H1 (cell line): Measurements from ENCODE around the gene ZNF281. TPM values are rescaled to one million over a fixed set of nuclear protein-coding genes. Genes with fewer than 3 reads are reported as not detected.

ENCODE experiments used
- EP300 ChIP-seq, 2 experiments: IDR thresholded peaks; 1 replicate in 1 of 2; 2 replicates in 1 of 2; pipeline ENCODE4 v1.6.1; 2011 to 2012; ENCODE audit warnings: low read depth in 2 of 2, low read length in 2 of 2, mild to moderate bottlenecking in 2 of 2, borderline replicate concordance in 1 of 2, inconsistent platforms in 1 of 2, moderate library complexity in 1 of 2
- HDAC2 ChIP-seq, 2 experiments: fragments of 300-600 bp in 1 of 2; sonication (generic) in 1 of 2; IDR thresholded peaks; 2 replicates each; pipeline ENCODE4 v1.6.1; 2011 to 2012; ENCODE audit warnings: low read depth in 2 of 2, low read length in 2 of 2, mild to moderate bottlenecking in 2 of 2, moderate library complexity in 2 of 2, borderline replicate concordance in 1 of 2, inconsistent platforms in 1 of 2
- TAF1 ChIP-seq: IDR thresholded peaks from 2 replicates; pipeline ENCODE4 v1.6.1; 2011; ENCODE audit warnings: mild to moderate bottlenecking, low read depth, low read length
- ZNF274 ChIP-seq: IDR thresholded peaks from 2 replicates; pipeline ENCODE4 v1.7.0; 2012; ENCODE audit warnings: low read length, borderline replicate concordance; ENCODE audit errors: extremely low read depth
- polyA plus RNA-seq, 7 experiments: library from polyadenylated mRNA; depleted of rRNA in 3 of 7; stranded (reverse) in 5 of 7; unstranded in 2 of 7; fragments of >200 nt in 5 of 7; fragments of 200-250 nt in 2 of 7; gene quantifications; 1 replicate in 5 of 7; 2 replicates in 1 of 7; 4 replicates in 1 of 7; pipeline versions ENCODE4 v1.2.1 to v1.2.3, GENCODE V29; 2011 to 2013; ENCODE audit warnings: missing spikeins in 2 of 7, mixed read lengths in 2 of 7
- total RNA-seq: library from RNA; stranded (reverse); fragmentation: NEBNext Ultra II Directional; extraction: Animal tissue kit (Norgen Biotek cat#: 25700); gene quantifications from 2 replicates; pipeline ENCODE4 v1.2.1, GENCODE V29; 2021

ZNF281 gene
- total and polyA plus RNA-seq, 2 of the 8 experiments (the other 6 are each of a cell fraction or from before 2014, with no cell fraction given) = 19.5 to 61.4 TPM

DNA sequence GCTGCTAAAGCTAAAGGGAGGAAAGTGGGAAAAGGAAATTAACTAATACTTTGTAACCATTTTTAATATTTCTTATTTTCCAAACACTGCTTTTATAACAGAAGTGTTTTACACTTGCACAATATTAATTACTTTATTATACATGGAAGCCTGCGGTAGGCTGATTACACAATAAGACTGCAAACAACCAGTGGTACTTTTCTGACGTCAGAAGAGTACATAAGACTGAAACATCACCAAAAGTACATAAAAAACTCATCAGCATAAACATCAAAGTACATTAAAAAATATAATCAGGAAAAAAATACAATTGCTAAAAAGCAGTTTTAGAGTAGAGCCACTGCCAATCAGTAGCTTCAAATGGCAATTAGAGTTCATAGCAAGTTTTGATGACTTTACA lies 4.6 kb downstream of the ZNF281 start (continued):
- TF ChIP-seq HDAC2 (IDR thresholded peaks at IDR 0.05; ENCODE audit: borderline replicate concordance in 1 of 2, low read depth in 2 of 2, low read length in 2 of 2) = no peak
- no peak for TF ChIP-seq TAF1
- no peak for TF ChIP-seq ZNF274
- TF ChIP-seq EP300 (IDR thresholded peaks at IDR 0.05; ENCODE audit: borderline replicate concordance in 1 of 2, low read depth in 2 of 2, low read length in 2 of 2) = no peak
